CD4-positive, alpha-beta T cell treated with Interleukin-6 at 100 ng/mL for 8 hours (primary cell): ENCODE results near the gene LCAT.

Experiments used
- DNase-seq: peaks from one replicate; pipeline ENCODE4 v3.0.0-alpha.2; 2020; ENCODE audit warnings: mixed read lengths, low spot score

LCAT gene

DNA sequence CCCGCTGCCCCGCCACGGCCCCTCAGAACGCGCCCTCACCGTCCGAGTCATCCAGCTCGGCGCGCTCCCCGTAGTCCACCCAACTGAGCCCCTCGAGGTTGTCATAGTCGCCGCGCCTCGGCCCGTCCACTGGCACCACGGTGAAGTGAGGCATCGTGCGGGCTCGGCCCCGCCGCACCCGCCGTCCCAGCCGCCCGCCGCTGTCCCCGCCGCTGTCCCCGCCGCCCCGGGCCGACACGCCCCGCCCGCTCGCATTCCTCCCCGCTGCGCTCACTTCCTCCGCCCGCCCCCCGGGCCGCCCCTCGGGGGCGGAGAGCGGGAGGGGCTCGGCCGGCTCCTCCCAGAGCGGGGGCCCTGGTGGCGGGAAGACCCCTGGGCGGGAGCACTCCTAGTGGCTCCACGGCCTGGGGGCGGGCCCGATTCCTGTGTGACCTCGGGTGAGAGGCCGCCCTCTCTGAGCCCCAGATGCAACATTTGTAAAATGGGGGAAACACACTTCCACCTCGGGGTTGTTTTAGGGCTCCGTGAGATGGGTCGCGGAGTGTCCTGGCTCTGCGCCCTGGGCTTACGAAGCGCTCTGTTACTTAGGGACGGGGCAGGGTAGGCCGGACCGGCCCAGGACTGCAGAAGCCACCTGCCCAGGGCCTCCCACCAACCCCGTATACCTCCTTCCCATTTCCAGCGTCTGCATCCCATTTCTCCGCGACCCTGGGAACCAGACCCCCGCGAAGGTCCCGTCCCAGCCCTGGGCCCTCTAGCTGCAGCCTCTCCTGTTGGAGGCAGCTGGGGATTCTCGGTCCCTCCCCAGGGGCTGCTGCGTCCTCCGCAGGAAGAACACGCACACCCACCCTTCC, 24.7 kb upstream of the LCAT start, which contains the start of gene SLC12A4:
Gene SLC12A4 (minus strand): TSS at position 238 of the 854 bp plus-strand sequence. CDS start 84 bp downstream, at position 154.
- peak; percentile 81 for DNase-seq

GRCh38 chr16:67967958-67968399, 24.1 kb upstream of the LCAT start:
- no peak for DNase-seq

GRCh38 chr16:67967183-67967957, 23.4 kb upstream of the LCAT start:
- no peak for DNase-seq

DNA sequence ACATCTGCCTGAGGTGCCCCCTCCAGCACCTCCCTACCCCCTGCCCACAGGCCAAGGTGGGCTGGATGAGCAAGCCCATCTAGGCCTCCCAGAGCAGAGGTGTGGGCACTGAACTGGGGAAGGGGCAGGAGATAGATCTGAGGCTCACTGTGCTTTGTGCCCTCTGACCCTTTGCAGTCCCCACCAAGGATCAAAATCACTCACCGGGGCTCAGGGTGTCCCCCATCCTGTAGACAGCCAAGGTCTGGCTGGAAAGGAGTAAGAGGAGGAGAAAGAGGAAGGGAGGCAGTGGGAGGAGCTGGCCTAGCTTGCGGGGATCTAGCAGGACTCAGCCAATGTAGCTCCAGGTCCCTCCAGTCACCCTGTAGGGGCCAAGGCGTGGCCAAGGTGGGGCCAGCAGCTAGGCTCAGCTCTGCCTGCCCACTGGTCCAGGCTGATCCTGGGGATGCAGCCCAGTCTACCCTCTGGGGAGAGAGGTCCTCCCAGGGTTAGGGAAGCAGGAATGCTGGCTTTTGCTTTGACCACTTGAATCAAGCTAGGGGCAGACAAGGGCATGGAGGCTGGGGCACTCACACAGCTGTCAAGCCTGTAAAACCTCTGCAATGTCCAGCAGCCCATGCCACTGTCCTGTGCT, 22.7 kb upstream of the LCAT start:
- no peak for DNase-seq

DNA sequence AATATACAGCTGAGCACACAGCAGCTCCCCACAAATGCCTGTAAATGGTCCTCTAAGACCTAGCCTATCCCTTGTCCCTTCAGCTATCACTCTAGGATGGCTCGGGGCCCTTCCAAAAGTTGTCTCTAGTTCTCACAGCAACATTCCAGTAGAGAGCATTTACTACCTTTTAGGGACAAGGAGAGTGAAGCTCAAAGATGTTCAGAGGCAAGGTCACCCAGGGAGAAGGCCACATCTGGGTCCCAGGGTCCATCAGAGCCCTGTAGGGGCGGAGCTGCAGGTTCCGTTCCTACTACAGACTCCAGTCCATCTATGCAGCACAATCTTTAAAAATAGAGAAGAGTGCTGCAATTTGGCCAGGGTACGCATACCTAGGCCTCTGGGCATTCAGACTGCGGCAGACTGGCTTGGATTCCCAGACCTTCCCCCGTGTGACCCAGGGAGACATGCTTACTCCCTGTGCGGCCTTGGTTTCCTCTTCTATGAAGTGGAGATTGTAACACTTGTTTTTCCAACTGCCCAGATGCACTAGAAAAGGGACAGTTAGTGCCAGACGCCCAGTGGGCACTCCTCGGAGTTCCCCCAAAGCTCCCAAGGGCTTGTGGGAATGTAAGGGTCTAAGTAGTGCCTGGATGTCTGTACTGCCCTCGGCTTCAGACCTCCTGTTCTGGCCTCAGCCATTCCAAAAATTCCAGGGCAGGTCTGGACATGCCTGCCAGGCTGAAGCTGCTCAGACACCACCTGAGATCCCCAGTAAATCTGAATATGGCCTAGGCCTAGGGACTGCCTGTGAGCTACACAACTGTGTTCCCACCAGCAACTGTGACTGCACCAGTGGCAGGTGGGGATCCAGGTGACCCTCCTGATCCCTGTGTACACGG, 22.0 kb upstream of the LCAT start:
- no peak for DNase-seq

DNA sequence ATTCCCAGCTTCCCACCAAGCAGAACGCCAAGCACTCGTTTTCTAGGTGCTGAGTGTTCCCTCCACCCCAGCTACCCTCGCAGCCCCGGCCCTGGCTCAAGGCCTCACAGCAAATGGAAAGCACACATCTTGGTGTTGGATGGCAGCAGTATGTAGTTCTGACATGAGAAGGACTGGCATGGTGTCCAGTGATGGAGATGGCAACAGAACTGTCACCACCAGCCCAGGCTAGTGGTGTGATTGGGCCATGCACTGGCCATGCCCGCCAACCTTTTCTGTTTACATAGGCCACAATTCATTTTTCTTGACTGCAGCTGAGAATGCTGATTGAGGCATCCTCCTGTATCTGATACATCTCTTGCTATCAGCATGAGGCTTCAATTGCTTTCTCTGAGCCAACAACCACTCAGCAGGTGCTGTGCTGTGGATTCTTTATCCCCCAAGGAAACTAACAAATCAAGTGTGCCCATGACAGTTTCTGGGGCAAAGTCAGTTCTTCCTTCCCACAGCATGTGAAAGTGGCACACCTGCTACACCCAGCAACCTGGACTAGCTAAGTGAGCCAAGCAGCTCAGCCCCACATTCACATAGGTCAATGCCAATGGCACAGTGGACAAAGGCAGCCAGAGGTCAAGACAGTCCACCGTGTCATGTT, 20.7 kb upstream of the LCAT start:
- no peak for DNase-seq

- no peak for DNase-seq
Observed at GRCh38 chr16:67963662-67964321, 19.9 kb upstream of the LCAT start.

- no peak for DNase-seq
Observed at GRCh38 chr16:67963292-67963661, 19.4 kb upstream of the LCAT start.

DNA sequence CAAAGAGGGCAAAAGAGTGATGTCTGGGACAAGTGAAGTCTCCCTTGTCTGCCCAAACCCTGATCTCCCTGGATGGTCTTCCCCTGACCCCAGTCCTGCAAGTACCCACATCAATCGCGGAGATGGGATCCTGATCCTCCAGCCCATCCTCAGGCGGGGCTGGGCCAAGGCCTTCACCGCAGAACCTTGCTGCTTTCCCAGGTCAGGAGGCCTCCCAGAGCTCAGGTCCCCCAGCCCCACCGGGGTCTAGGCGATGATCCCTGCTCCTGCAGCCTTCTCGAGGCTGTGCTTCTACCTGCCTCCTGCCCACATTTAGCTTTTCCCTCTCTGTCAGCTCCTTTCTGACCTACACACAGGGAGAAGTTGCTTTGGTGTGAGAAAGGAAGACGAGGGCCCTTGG, 18.2 kb upstream of the LCAT start:
- no peak for DNase-seq

DNA sequence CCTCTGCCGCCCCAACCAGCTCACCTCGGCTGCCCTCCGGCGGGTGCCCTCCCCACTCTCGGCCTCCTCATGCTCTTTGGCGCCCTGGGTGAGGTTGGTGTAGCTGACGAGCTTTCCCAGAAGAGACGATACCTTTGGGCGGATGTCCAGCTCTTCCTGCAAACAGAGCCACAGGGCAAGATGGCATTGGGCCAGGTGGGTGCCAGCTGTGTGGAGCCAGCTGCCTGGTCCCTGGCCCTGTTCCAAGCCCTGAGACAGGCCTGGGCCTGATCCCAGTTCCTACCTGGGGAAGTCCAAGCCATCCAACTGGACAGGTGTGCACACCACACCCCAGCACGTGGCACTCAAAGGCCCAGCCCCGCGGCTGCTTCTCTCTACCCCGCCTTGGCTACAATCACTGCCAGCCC, 17.6 kb upstream of the LCAT start:
- no peak for DNase-seq

- DNase-seq = no peak
Observed at GRCh38 chr16:67959536-67960329, 15.8 kb upstream of the LCAT start.

GRCh38 chr16:67957622-67958021, 13.7 kb upstream of the LCAT start:
- DNase-seq = no peak

GRCh38 chr16:67954421-67955196, 10.7 kb upstream of the LCAT start:
- DNase-seq = no peak

- no peak for DNase-seq
Observed at GRCh38 chr16:67953641-67954375, 9.9 kb upstream of the LCAT start.

DNA sequence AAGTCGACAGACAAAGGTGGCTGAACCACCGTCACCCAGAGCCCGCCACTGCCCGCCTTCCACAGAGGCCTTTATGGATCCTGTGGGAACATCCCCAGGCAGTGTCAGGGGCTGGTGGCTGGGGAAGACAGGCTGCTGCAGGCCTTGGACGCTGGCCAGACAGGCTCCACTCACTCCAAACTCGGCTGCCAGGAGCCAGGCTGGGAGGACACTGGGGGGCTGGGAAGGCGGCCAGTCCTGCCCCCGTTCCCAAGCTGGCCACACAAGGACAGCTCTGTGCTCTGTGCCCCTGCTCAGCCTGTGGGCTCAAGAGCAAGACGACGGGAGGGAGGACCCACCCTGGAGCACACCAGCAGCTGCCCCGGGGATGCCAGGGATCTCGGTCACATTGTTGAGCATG, 7.6 kb upstream of the LCAT start:
- no peak for DNase-seq

GRCh38 chr16:67950335-67950843, 6.5 kb upstream of the LCAT start:
- DNase-seq = no peak

- no peak for DNase-seq
Observed at GRCh38 chr16:67949645-67950044, 5.7 kb upstream of the LCAT start.

GRCh38 chr16:67948015-67948414, 4.1 kb upstream of the LCAT start:
- DNase-seq = no peak
